ENCODE data around the gene SYMPK.
"Not testable (repeated sequence)": the region's sequence is repeated elsewhere in the genome, so short reads cannot be mapped to it uniquely, and the experiment has no call there.

Gene SYMPK

DNA sequence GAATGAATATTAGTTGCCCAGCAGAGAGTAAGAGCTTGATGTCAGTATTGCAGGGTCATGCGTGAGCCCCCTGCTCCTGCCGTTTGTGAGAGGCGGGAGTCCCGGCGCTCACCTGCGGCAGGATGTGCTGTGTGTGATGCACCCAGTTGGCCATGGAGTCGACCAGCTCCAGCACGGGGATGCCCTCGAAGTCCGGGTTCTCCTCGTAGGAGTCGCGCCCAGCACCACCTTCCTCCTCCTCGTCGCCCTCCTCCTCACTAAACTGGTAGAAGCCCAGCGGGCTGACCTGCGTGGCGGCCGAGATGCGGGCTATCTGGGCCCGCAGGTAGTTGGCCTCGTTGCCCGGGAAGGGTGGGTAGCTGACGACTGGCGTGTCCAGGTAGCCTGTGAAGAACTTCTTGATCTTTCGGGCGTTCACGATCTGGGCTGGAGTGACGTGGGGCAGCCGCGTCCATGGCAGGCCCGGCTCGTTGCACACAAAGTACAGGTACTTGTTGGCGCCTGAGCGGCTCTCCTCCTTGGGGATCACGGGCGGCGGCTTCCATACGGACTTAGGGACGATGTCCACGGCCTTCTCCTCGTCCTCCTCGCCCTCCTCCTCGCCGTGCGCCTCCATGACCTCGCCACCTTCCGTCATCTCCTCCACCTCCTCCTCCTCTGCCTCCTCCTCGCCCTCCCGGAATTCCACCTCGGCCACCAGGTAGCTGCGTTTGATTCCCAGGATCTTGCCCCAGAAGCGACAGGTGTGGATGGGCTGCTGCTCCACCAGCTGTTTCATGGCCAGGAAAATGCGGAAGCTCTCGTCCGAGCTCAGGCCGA, 58.6 kb downstream of the SYMPK start:
- DNase-seq (ENCODE audit: insufficient read length) (no peak), FAIRE-seq (no peak)
- TF ChIP-seq POLR2A (IDR thresholded peaks at IDR 0.05; ENCODE audit: low read depth, low read length) (no peak), POLR2AphosphoS5 (IDR thresholded peaks at IDR 0.05; ENCODE audit: low read depth, low read length) (no peak), TAF1 (IDR thresholded peaks at IDR 0.05; ENCODE audit: borderline replicate concordance, low read depth, low read length) (no peak)

DNA sequence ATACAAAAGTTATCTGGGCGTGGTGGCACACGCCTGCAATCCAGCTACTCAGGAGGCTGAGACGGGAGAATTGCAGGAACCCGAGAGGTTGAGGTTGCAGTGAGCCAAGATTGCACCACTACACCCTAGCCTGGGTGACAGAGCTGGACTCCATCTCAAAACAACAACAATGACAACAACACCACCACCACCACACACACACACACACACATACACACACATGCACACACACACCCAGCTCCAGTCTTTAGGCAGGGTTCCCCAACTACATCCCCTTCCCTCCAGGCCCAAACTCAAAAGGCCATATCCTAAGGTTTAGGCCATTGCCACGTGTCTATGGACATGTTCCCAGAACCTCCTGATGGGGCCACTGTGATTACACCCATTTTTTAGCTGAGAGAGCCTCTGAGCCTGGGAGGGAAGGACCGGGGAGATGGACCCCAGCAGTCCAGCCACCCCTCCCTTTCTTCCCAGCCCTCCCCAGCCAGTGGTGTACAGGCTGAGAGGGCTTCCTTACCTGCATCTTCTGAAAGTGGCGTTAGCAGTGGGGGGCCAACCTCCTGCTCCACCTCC, 61.3 kb downstream of the SYMPK start:
- DNase-seq (ENCODE audit: insufficient read length) (no peak), FAIRE-seq (no peak)
- TF ChIP-seq POLR2AphosphoS5 (IDR thresholded peaks at IDR 0.05; ENCODE audit: low read depth, low read length), result no peak
- TF ChIP-seq POLR2A (IDR thresholded peaks at IDR 0.05; ENCODE audit: low read depth, low read length), result no peak
- TF ChIP-seq TAF1 (IDR thresholded peaks at IDR 0.05; ENCODE audit: borderline replicate concordance, low read depth, low read length), result no peak

DNA sequence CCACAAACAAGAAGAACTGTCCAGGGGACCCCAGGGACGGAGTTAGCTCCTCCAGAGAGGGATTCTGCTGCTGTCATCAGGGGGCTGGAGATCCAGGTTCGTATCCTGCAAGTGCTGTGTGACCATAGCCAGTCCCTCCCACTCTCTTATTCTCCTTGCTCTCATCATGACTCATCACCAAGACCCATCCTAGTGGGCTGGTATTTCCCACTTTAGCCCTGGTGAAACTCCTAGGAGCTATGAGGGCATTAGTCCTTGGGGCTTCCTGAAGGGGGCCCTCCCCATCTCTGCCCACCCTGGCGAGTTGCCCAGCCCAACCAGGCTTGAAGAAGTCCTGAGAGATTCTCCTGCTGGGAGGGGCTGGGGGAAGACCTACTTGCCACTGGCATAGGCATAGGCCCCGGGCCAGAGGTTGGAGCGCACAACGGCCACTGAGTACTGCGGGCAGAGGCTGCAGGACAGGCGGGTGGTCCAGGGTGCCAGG, 62.8 kb downstream of the SYMPK start:
- no peak for FAIRE-seq
- TF ChIP-seq TAF1 (IDR thresholded peaks at IDR 0.05; ENCODE audit: borderline replicate concordance, low read depth, low read length), result no peak
- no peak for TF ChIP-seq POLR2AphosphoS5 (IDR thresholded peaks at IDR 0.05; ENCODE audit: low read depth, low read length)
- no peak for TF ChIP-seq POLR2A (IDR thresholded peaks at IDR 0.05; ENCODE audit: low read depth, low read length)
- no peak for DNase-seq (ENCODE audit: insufficient read length)

DNA sequence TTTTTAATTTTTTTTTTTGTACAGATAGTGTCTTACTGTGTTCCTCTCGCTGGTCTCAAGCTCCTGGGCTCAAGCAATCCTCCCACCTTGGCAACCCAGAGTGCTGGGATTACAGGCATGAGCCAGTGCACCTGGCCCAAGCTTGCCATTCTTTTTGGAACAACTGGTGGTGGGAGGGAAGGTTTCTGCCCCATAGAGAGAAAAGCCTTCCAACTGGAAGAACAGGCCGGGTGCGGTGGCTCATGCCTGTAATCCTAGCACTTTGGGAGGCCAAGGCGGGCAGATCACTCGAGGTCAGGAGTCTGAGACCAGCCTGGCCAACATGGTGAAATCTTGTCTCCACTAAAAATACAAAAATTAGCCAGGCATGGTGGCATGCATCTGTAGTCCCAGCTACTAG, 63.4 kb downstream of the SYMPK start:
- FAIRE-seq; DNase-seq (ENCODE audit: insufficient read length): not testable (repeated sequence)

DNA sequence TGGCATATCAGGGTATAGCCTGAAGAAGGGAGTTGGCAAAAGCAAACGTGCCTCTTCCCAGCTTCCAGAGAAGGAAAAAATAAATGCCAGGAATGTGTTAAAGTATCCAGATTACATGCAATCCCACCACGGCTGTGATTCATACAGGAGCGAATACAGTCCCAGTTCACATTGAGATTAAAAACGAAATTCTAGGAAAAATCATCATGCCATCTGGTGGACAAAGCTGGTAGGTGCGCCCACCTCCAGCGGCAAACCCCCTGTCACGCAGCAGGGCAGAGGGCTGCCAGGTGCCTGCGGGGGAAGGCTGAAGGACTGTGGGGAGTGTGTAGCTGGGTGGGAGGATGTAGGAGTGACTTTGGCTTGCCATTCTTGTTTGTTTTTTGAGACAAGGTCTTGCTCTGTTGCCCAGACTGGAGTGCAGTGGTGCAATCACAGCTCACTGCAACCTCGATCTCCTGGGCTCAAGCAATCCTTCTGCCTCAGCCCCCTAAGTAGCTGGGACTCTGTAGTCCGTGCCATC, 63.9 kb downstream of the SYMPK start:
- FAIRE-seq (peak; percentile 95), DNase-seq (ENCODE audit: insufficient read length) (peak; percentile 76)
- TF ChIP-seq TAF1 (IDR thresholded peaks at IDR 0.05; ENCODE audit: borderline replicate concordance, low read depth, low read length) (no peak), POLR2A (IDR thresholded peaks at IDR 0.05; ENCODE audit: low read depth, low read length) (no peak), POLR2AphosphoS5 (IDR thresholded peaks at IDR 0.05; ENCODE audit: low read depth, low read length) (no peak)

DNA sequence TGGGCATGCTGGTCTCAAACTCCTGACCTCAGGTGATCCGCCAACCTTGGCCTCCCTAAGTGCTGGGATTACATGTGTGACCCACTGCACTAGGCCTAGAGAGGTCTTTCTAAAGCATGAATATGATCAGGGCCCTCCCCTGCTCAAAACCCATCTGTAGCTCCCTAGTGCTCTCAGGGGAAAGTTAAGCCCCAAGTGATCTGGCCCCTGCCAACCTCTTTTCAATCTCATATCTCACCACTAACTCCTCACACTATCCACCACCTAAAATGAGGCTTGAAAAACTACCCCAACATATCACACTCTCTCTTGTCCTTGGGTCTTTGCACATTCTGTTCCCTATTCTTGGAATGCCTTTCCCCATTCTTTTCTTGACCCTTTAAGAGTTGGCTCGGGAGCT, 68.3 kb downstream of the SYMPK start:
- DNase-seq (ENCODE audit: insufficient read length) (no peak), FAIRE-seq (no peak)
- TF ChIP-seq POLR2AphosphoS5 (IDR thresholded peaks at IDR 0.05; ENCODE audit: low read depth, low read length) (no peak), POLR2A (IDR thresholded peaks at IDR 0.05; ENCODE audit: low read depth, low read length) (no peak), TAF1 (IDR thresholded peaks at IDR 0.05; ENCODE audit: borderline replicate concordance, low read depth, low read length) (no peak)

DNA sequence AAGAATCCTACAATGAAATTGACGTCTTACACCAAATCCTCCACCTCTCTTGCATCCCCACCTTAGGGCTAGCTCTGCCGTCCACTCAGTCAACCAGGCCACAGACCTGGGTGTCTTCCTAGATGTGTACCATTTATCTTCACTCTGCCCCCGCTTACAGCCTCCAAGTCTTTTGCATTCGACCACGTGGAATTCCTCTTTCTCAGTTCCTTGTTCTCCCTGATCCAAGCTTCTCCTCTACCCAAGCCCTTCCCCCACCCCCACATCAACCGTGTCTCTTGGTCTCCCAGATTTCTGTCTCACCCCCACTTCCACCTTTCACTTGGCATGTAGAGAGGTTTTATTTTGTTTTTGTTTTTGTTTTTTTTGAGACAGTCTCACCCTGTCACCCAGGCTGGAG, 69.1 kb downstream of the SYMPK start:
- TF ChIP-seq POLR2AphosphoS5 (IDR thresholded peaks at IDR 0.05; ENCODE audit: low read depth, low read length), result no peak
- no peak for TF ChIP-seq TAF1 (IDR thresholded peaks at IDR 0.05; ENCODE audit: borderline replicate concordance, low read depth, low read length)
- TF ChIP-seq POLR2A (IDR thresholded peaks at IDR 0.05; ENCODE audit: low read depth, low read length), result no peak
- FAIRE-seq (no peak), DNase-seq (ENCODE audit: insufficient read length) (no peak)

DNA sequence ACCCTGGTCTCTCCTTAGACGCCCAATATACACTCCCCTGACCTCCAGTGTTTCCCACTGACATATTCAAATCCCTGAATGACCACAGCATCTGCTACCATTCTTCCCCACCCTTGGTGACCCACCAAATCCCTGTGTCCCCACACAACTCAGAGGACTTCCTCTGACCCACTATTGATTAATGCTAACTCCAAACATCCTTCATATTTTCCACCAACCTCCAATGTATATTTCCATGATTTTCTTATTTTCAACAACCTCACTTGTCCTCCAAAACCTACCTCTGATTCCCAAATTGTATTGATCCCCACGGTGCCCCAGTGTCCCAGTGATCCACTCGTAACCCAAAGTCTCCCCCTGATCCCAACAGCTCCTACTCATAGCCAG, 69.8 kb downstream of the SYMPK start:
- FAIRE-seq, result no peak
- no peak for DNase-seq (ENCODE audit: insufficient read length)
- TF ChIP-seq POLR2AphosphoS5 (IDR thresholded peaks at IDR 0.05; ENCODE audit: low read depth, low read length) (no peak), TAF1 (IDR thresholded peaks at IDR 0.05; ENCODE audit: borderline replicate concordance, low read depth, low read length) (no peak), POLR2A (IDR thresholded peaks at IDR 0.05; ENCODE audit: low read depth, low read length) (no peak)

DNA sequence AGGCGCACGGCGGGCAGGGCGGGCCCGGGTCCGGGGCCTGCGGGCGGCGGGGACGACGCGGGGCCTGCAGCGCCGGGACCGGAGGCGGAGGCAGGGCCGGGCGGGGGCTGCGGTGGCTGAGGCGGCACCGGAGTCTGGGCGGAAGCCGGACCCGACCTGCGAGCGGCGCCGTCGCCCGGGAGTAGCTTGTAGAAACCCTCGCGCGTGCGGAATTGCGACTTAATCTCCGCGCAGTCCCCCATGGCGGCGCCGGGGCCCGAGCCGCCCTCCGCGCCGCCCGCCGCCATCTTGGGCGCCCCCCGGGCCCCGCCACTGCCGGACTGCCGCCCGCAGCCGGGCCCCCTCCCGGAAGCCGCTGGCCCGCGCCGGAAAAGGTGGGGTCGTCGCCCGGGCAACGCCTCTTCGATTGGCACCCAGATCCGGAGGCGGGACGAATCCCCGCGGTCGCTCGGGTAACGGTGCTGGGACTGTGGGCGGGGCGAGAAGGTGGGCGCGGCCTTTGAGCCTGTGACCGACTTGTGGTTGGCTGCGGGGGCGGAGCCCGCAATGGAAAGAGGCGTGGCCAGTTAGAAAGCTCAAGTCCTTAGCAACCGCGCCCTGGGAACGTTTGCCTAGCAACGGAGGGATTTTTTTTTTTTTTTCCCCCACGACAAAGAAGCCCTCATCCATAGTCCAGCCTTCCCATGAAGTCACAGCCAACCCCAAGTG, 70.3 kb downstream of the SYMPK start, which contains the start of gene DMWD:
Gene DMWD, minus strand, starts transcription at position 376 of the 708 bp plus-strand sequence. Its CDS starts 89 bp downstream, at position 287.
- TF ChIP-seq POLR2AphosphoS5 (IDR thresholded peaks at IDR 0.05; ENCODE audit: low read depth, low read length) (no peak), POLR2A (IDR thresholded peaks at IDR 0.05; ENCODE audit: low read depth, low read length) (peak; percentile 83; the same call in 1 of the 2 replicates), TAF1 (IDR thresholded peaks at IDR 0.05; ENCODE audit: borderline replicate concordance, low read depth, low read length) (peak; percentile 74; the same call in 1 of the 2 replicates)
- DNase-seq (ENCODE audit: insufficient read length), result peak; percentile 96

DNA sequence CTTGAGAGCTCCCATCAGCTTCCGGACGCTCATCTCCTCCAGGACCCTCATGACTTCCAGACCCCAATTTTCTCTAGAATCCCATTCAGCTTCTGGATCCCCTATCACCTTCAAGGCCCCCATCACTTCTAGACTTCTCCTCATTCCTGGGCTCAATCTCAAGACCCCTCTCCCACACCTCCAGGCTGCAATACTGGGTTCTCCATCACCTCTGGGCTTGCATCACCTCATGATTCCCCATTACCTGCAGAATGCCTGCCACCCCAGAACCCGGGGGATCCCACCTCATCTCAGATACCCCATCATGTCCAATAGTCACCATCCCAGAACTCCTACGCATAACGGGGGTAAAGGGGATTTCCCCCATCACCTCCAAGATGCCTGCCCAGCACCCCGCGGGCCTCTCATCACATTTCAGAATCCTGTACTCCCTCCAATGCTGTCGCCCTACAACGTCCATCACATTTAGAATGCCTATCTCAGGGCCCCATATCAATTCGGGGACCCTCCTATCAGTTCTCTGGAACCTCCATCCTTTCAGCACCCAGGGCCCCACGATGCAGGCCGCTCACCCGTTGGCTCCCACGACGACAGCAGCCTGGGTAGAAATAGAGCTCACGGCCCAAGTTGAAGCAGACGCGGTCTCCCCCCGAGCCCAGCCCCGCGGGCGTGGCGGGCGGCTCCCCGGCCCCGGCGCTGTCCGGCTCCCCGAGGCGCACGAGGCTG, 71.0 kb downstream of the SYMPK start:
- TF ChIP-seq POLR2A (IDR thresholded peaks at IDR 0.05; ENCODE audit: low read depth, low read length) (no peak), TAF1 (IDR thresholded peaks at IDR 0.05; ENCODE audit: borderline replicate concordance, low read depth, low read length) (no peak), POLR2AphosphoS5 (IDR thresholded peaks at IDR 0.05; ENCODE audit: low read depth, low read length) (no peak)
- no peak for DNase-seq (ENCODE audit: insufficient read length)
- peak; percentile 21 for FAIRE-seq

More for the DNA sequence above, 70.3 kb downstream of the SYMPK start, which contains the start of gene DMWD:
- FAIRE-seq, result peak; percentile 98

DNA sequence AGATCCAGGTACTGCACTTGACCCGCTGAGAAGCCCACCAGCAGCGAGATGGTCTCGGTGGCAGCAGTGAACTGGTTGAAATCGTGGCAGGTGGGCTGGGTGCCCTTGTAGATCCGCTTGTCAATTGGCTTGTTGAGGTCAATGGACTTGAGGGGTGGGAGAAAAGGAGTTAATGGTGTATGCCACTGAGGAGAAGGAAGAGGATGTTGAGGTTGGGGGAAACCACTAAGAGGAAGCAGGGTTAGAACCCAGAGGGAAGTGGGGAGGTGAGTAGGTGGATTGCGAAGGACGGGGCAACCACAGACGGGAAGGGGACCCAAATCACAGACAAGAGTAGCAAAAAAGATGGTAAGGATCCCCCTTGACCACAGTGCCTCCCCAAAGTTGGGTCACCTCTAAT, 72.0 kb downstream of the SYMPK start:
- FAIRE-seq, result peak; percentile 91
- DNase-seq (ENCODE audit: insufficient read length), result no peak
- TF ChIP-seq TAF1 (IDR thresholded peaks at IDR 0.05; ENCODE audit: borderline replicate concordance, low read depth, low read length) (no peak), POLR2A (IDR thresholded peaks at IDR 0.05; ENCODE audit: low read depth, low read length) (no peak), POLR2AphosphoS5 (IDR thresholded peaks at IDR 0.05; ENCODE audit: low read depth, low read length) (no peak)

Measured in GM12892 (cell line).